Fibroblast of upper back skin (primary cell): ENCODE results near the gene GDF10.

Experiments
- DNase-seq: peaks from one replicate; pipeline ENCODE4 v3.0.0-alpha.2; 2013

Gene GDF10

GRCh38 chr10:47276071-47276470, 23.9 kb upstream of the GDF10 start:
- DNase-seq, result no peak

- DNase-seq, result no peak
Observed at GRCh38 chr10:47276576-47277351, 23.2 kb upstream of the GDF10 start.

GRCh38 chr10:47277352-47278151, 22.4 kb upstream of the GDF10 start:
- DNase-seq, result no peak

GRCh38 chr10:47278152-47278473, 21.9 kb upstream of the GDF10 start:
- DNase-seq, result no peak

GRCh38 chr10:47278720-47279119, 21.3 kb upstream of the GDF10 start:
- no peak for DNase-seq

- DNase-seq, result no peak
Observed at GRCh38 chr10:47279276-47279675, 20.7 kb upstream of the GDF10 start.

- DNase-seq, result no peak
Observed at GRCh38 chr10:47282005-47282656, 17.9 kb upstream of the GDF10 start.

GRCh38 chr10:47282657-47283018, 17.4 kb upstream of the GDF10 start:
- DNase-seq, result no peak

GRCh38 chr10:47283101-47283630, 16.8 kb upstream of the GDF10 start:
- DNase-seq, result no peak

GRCh38 chr10:47283848-47284247, 16.1 kb upstream of the GDF10 start:
- no peak for DNase-seq

- DNase-seq, result no peak
Observed at GRCh38 chr10:47285381-47286115, 14.4 kb upstream of the GDF10 start.

- no peak for DNase-seq
Observed at GRCh38 chr10:47286116-47286505, 13.9 kb upstream of the GDF10 start.

GRCh38 chr10:47286591-47287315, 13.2 kb upstream of the GDF10 start:
- DNase-seq, result no peak

- DNase-seq, result no peak
Observed at GRCh38 chr10:47287365-47287802, 12.6 kb upstream of the GDF10 start.

- DNase-seq, result no peak
Observed at GRCh38 chr10:47287805-47288204, 12.2 kb upstream of the GDF10 start.

- DNase-seq, result no peak
Observed at GRCh38 chr10:47288236-47288635, 11.8 kb upstream of the GDF10 start.

GRCh38 chr10:47288916-47289495, 11.0 kb upstream of the GDF10 start:
- DNase-seq, result no peak

- no peak for DNase-seq
Observed at GRCh38 chr10:47289921-47290320, 10.1 kb upstream of the GDF10 start.

- no peak for DNase-seq
Observed at GRCh38 chr10:47290338-47290737, 9.7 kb upstream of the GDF10 start.

- no peak for DNase-seq
Observed at GRCh38 chr10:47291682-47292081, 8.3 kb upstream of the GDF10 start.

- no peak for DNase-seq
Observed at GRCh38 chr10:47294057-47294456, 5.9 kb upstream of the GDF10 start.

GRCh38 chr10:47294501-47294900, 5.5 kb upstream of the GDF10 start:
- no peak for DNase-seq
